ENCODE results near the gene SLC17A7.

SLC17A7 gene

DNA sequence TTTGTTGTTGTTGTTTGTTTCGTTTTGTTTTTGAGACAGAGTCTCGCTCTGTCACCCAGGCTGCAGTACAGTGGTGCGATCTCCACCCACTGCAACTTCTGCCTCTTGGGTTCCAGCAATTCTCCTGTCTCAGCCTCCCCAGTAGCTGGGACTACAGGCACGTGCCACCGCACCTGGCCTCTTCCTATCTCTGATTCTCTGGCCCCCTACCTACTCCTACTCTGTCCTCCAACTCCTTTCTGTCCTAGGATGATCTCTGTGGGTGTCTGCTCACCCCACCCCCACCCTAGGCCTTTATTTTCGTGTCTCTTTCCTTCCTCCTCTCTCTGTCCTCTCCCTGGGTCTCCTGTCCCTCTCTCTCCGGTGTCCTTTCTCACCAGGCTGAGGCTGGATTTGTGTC lies 9.1 kb upstream of the SLC17A7 start:
- H3K79me2 ChIP-seq (ENCODE audit: control insufficient read depth, insufficient read depth, low read length, poor library complexity) = peaks cover 9% of the 10 kb centered on the region
- H3K23ac ChIP-seq (ENCODE audit: low read length) = no peak overlapping the region
- H3K36me3 ChIP-seq (ENCODE audit: control insufficient read depth in 1 of 2, insufficient read depth in 2 of 2, low read length in 2 of 2) = peaks cover 27 to 29% of the 10 kb centered on the region in 2 experiments
- H4K91ac ChIP-seq (ENCODE audit: low read depth, low read length) = no peak overlapping the region
- no peak overlapping the region for H2BK5ac ChIP-seq (ENCODE audit: low read depth, low read length, poor library complexity)
- H2BK120ac ChIP-seq (ENCODE audit: insufficient read depth, low read length, poor library complexity) = no peak overlapping the region
- H3K4ac ChIP-seq (ENCODE audit: low read depth, low read length) = no peak overlapping the region
- no peak overlapping the region for H4K8ac ChIP-seq (ENCODE audit: low read depth, low read length)
- H3K9ac ChIP-seq (ENCODE audit: low read length) = no peak overlapping the region
- DNase-seq = no peak
- no peak overlapping the region for H2AFZ ChIP-seq (ENCODE audit: insufficient read depth, low read length, poor library complexity)
- H3K9me3 ChIP-seq (ENCODE audit: insufficient read depth, low read depth, low read length) = no peaks in the 10 kb centered on the region
- no peak overlapping the region for H3K14ac ChIP-seq (ENCODE audit: low read length)
- H3K27me3 ChIP-seq (ENCODE audit: insufficient read depth, low read length) = no peaks in the 10 kb centered on the region
- no CpG with 5 or more reads among the region's 7 CpGs for WGBS (ENCODE audit: extremely low coverage, insufficient coverage, insufficient read length)
- peaks cover 0 to 3% of the 10 kb centered on the region in 2 experiments for H3K4me1 ChIP-seq (ENCODE audit: control insufficient read depth in 1 of 2, insufficient read depth in 2 of 2, low read length in 2 of 2)
- H3K4me3 ChIP-seq (ENCODE audit: low read depth, low read length) = no peak overlapping the region
- H3K27ac ChIP-seq (ENCODE audit: low read depth, low read length) = no peak overlapping the region
- H2AK5ac ChIP-seq (ENCODE audit: low read length) = no peak overlapping the region
- peak overlapping the region; percentile 38 for H3K4me2 ChIP-seq (ENCODE audit: low read length)
- peak overlapping the region; percentile 51 for H4K12ac ChIP-seq (ENCODE audit: low read depth, low read length)
- H3K79me1 ChIP-seq (ENCODE audit: low read length) = peaks cover 11% of the 10 kb centered on the region
- H2BK12ac ChIP-seq (ENCODE audit: low read length) = no peak overlapping the region
- no peak overlapping the region for H3K18ac ChIP-seq (ENCODE audit: low read length)

DNA sequence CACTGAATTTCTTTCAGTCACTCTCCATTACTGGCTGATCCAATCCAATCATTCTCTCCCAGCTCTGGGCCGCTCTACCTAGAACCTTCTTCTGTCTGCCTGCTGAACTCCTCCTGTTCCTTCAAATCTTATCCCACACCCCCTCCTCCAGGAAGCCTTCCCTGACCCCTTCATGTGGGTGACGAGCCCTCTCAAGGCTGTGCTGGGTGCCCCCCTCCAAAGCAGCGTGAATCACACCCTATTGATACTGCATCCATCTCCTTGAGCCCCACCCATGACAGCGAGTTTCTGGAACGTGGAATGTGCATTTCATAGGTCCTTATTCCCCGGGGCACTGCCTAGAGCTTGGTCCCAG lies 7.1 kb upstream of the SLC17A7 start:
- Histone ChIP-seq H3K23ac (ENCODE audit: low read length) (no peak overlapping the region), H3K4ac (ENCODE audit: low read depth, low read length) (no peak overlapping the region), H3K27ac (ENCODE audit: low read depth, low read length) (no peak overlapping the region), H2BK12ac (ENCODE audit: low read length) (no peak overlapping the region), H2BK120ac (ENCODE audit: insufficient read depth, low read length, poor library complexity) (no peak overlapping the region), H3K4me2 (ENCODE audit: low read length) (no peak overlapping the region), H3K14ac (ENCODE audit: low read length) (no peak overlapping the region), H4K12ac (ENCODE audit: low read depth, low read length) (no peak overlapping the region), H3K4me1 (ENCODE audit: control insufficient read depth in 1 of 2, insufficient read depth in 2 of 2, low read length in 2 of 2) (no peaks in the 10 kb centered on the region), H2AFZ (ENCODE audit: insufficient read depth, low read length, poor library complexity) (no peak overlapping the region), H3K18ac (ENCODE audit: low read length) (no peak overlapping the region), H3K27me3 (ENCODE audit: insufficient read depth, low read length) (no peaks in the 10 kb centered on the region), H4K91ac (ENCODE audit: low read depth, low read length) (no peak overlapping the region), H3K4me3 (ENCODE audit: low read depth, low read length) (no peak overlapping the region), H4K8ac (ENCODE audit: low read depth, low read length) (no peak overlapping the region), H3K36me3 (ENCODE audit: control insufficient read depth in 1 of 2, insufficient read depth in 2 of 2, low read length in 2 of 2) (peaks cover 27 to 29% of the 10 kb centered on the region in 2 experiments), H3K79me2 (ENCODE audit: control insufficient read depth, insufficient read depth, low read length, poor library complexity) (peaks cover 5% of the 10 kb centered on the region), H3K79me1 (ENCODE audit: low read length) (peaks cover 7% of the 10 kb centered on the region), H2AK5ac (ENCODE audit: low read length) (no peak overlapping the region), H3K9ac (ENCODE audit: low read length) (no peak overlapping the region), H3K9me3 (ENCODE audit: insufficient read depth, low read depth, low read length) (no peaks in the 10 kb centered on the region), H2BK5ac (ENCODE audit: low read depth, low read length, poor library complexity) (no peak overlapping the region)
- no CpG with 5 or more reads among the region's 6 CpGs for WGBS (ENCODE audit: extremely low coverage, insufficient coverage, insufficient read length)
- DNase-seq = no peak

DNA sequence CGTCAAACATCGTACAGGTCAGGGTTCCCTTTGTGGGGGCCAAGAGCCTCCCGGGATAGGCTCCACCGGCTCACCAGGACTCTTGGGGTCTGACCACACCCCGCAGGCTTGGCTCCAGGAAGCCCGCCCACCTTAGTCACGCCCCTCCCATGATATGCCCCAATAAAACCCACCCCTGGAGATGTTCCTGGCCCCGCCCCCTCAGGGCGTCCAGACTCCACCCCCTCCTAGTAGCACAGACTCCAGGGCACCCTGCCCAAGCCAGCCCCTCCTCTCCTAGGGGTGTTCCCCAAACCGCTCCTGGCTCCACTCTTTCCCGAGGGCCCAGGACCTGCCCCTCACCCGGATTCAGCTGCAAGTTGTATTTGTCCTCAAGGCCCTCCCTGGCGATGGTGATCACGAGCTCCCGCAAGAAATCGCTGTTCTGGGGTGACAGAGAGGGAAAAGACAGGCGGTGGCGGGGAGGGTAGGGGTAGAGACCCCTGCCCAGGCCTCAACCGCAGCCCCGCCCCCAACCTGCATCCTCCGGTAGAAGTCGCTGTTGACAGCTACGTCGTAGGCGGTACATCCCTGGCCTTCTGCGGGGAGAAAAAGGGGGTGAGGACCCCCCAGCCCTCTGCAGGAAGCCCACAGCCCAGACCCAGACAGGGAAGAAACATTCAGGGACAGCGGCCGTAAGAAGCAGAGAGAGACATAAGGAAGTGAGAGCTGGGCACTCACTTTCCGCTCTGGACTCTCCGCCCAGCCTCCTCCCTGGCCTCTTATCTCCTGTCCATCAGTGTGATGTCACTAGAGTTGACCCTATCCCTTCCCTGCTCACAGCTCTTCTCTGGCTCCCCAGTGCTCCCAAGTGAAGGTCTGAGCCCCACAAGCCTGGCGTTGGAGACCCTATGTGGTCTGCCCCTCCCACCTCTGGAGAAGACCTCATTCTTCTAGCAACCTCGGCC lies 6.4 kb upstream of the SLC17A7 start:
- Histone ChIP-seq H3K9me3 (ENCODE audit: insufficient read depth, low read depth, low read length) (no peaks in the 10 kb centered on the region), H4K8ac (ENCODE audit: low read depth, low read length) (peak overlapping the region; percentile 18), H3K18ac (ENCODE audit: low read length) (no peak overlapping the region), H3K27me3 (ENCODE audit: insufficient read depth, low read length) (no peaks in the 10 kb centered on the region), H3K4me3 (ENCODE audit: low read depth, low read length) (no peak overlapping the region), H3K79me2 (ENCODE audit: control insufficient read depth, insufficient read depth, low read length, poor library complexity) (peaks cover 6% of the 10 kb centered on the region), H2BK12ac (ENCODE audit: low read length) (no peak overlapping the region), H3K14ac (ENCODE audit: low read length) (no peak overlapping the region), H2BK5ac (ENCODE audit: low read depth, low read length, poor library complexity) (no peak overlapping the region), H2AFZ (ENCODE audit: insufficient read depth, low read length, poor library complexity) (no peak overlapping the region), H2AK5ac (ENCODE audit: low read length) (no peak overlapping the region), H3K4me2 (ENCODE audit: low read length) (no peak overlapping the region), H3K23ac (ENCODE audit: low read length) (no peak overlapping the region), H3K79me1 (ENCODE audit: low read length) (peaks cover 9% of the 10 kb centered on the region), H3K9ac (ENCODE audit: low read length) (no peak overlapping the region), H4K91ac (ENCODE audit: low read depth, low read length) (no peak overlapping the region), H4K12ac (ENCODE audit: low read depth, low read length) (no peak overlapping the region), H3K4me1 (ENCODE audit: control insufficient read depth in 1 of 2, insufficient read depth in 2 of 2, low read length in 2 of 2) (no peaks in the 10 kb centered on the region), H3K4ac (ENCODE audit: low read depth, low read length) (no peak overlapping the region), H3K27ac (ENCODE audit: low read depth, low read length) (no peak overlapping the region), H2BK120ac (ENCODE audit: insufficient read depth, low read length, poor library complexity) (no peak overlapping the region), H3K36me3 (ENCODE audit: control insufficient read depth in 1 of 2, insufficient read depth in 2 of 2, low read length in 2 of 2) (peaks cover 27 to 29% of the 10 kb centered on the region in 2 experiments)
- DNase-seq = no peak
- no CpG with 5 or more reads among the region's 32 CpGs for WGBS (ENCODE audit: extremely low coverage, insufficient coverage, insufficient read length)

GRCh38 chr19:49445997-49446396 lies 4.7 kb upstream of the SLC17A7 start:
- H3K4me1 ChIP-seq (ENCODE audit: control insufficient read depth in 1 of 2, insufficient read depth in 2 of 2, low read length in 2 of 2) = no peaks in the 10 kb centered on the region
- no CpG with 5 or more reads among the region's 3 CpGs for WGBS (ENCODE audit: extremely low coverage, insufficient coverage, insufficient read length)
- H2AK5ac ChIP-seq (ENCODE audit: low read length) = no peak overlapping the region
- H4K8ac ChIP-seq (ENCODE audit: low read depth, low read length) = no peak overlapping the region
- H3K23ac ChIP-seq (ENCODE audit: low read length) = no peak overlapping the region
- H4K12ac ChIP-seq (ENCODE audit: low read depth, low read length) = no peak overlapping the region
- H3K79me1 ChIP-seq (ENCODE audit: low read length) = peaks cover 5% of the 10 kb centered on the region
- H3K36me3 ChIP-seq (ENCODE audit: control insufficient read depth in 1 of 2, insufficient read depth in 2 of 2, low read length in 2 of 2) = peaks cover 27 to 29% of the 10 kb centered on the region in 2 experiments
- no peak overlapping the region for H3K4me2 ChIP-seq (ENCODE audit: low read length)
- H3K18ac ChIP-seq (ENCODE audit: low read length) = no peak overlapping the region
- H2BK5ac ChIP-seq (ENCODE audit: low read depth, low read length, poor library complexity) = no peak overlapping the region
- no peak overlapping the region for H3K14ac ChIP-seq (ENCODE audit: low read length)
- DNase-seq = no peak
- no peak overlapping the region for H3K27ac ChIP-seq (ENCODE audit: low read depth, low read length)
- no peak overlapping the region for H4K91ac ChIP-seq (ENCODE audit: low read depth, low read length)
- no peak overlapping the region for H2AFZ ChIP-seq (ENCODE audit: insufficient read depth, low read length, poor library complexity)
- no peak overlapping the region for H2BK12ac ChIP-seq (ENCODE audit: low read length)
- H3K79me2 ChIP-seq (ENCODE audit: control insufficient read depth, insufficient read depth, low read length, poor library complexity) = peaks cover 3% of the 10 kb centered on the region
- no peak overlapping the region for H3K4ac ChIP-seq (ENCODE audit: low read depth, low read length)
- no peak overlapping the region for H3K4me3 ChIP-seq (ENCODE audit: low read depth, low read length)
- no peak overlapping the region for H3K9ac ChIP-seq (ENCODE audit: low read length)
- peaks cover 15% of the 10 kb centered on the region for H3K27me3 ChIP-seq (ENCODE audit: insufficient read depth, low read length)
- H2BK120ac ChIP-seq (ENCODE audit: insufficient read depth, low read length, poor library complexity) = no peak overlapping the region
- H3K9me3 ChIP-seq (ENCODE audit: insufficient read depth, low read depth, low read length) = peaks cover 2% of the 10 kb centered on the region

All from trophoblast cell (in vitro differentiated cells and primary cell).